Activated T-helper 1 cell treated with anti-CD3 and anti-CD28 coated beads, Interleukin-2, amount 50 U/mL, for 16 hours (primary cell): ENCODE measurements around the gene CCDC124.
"Not testable (repeated sequence)": the region's sequence is repeated elsewhere in the genome, so short reads cannot be mapped to it uniquely, and the experiment has no call there.

Experiments used
- DNase-seq, 2 donors: peaks; one replicate each; pipeline ENCODE4 v3.0.0-alpha.2; 2020; ENCODE audit warnings: low read depth in 1 of 2, low spot score in 1 of 2

Gene CCDC124

GRCh38 chr19:17981611-17982010 is 48.8 kb downstream of the CCDC124 start:
- DNase-seq, result no peak

GRCh38 chr19:17982430-17982829 is 49.6 kb downstream of the CCDC124 start:
- DNase-seq, result no peak

GRCh38 chr19:17985037-17985818 is 52.4 kb downstream of the CCDC124 start:
- DNase-seq, result no peak

- DNase-seq, result not testable (repeated sequence)
Observed at GRCh38 chr19:17986569-17986968, 53.8 kb downstream of the CCDC124 start.

- DNase-seq, result no peak
Observed at GRCh38 chr19:17988161-17988560, 55.3 kb downstream of the CCDC124 start.

GRCh38 chr19:17989425-17990094 is 56.7 kb downstream of the CCDC124 start:
- DNase-seq, result no peak

GRCh38 chr19:17993076-17993813 is 60.4 kb downstream of the CCDC124 start:
- DNase-seq, result no peak
